Activated T-cell treated with anti-CD3 and anti-CD28 coated beads for 24 hours (primary cell): Measurements from ENCODE around the gene CYP2W1.

Experiments used
- DNase-seq: peaks from one replicate; pipeline ENCODE4 v3.0.0-alpha.2; 2020; ENCODE audit warnings: low read depth

The CYP2W1 gene

GRCh38 chr7:967361-968082 is 15.5 kb upstream of the CYP2W1 start:
- no peak for DNase-seq

GRCh38 chr7:968205-969105 is 14.5 kb upstream of the CYP2W1 start:
- DNase-seq: no peak

- no peak for DNase-seq
Measured at GRCh38 chr7:969403-969802, 13.6 kb upstream of the CYP2W1 start.

- DNase-seq: no peak
Measured at GRCh38 chr7:970744-971143, 12.2 kb upstream of the CYP2W1 start.

GRCh38 chr7:972110-972509 is 10.9 kb upstream of the CYP2W1 start:
- no peak for DNase-seq

- DNase-seq: no peak
Measured at GRCh38 chr7:972676-973309, 10.2 kb upstream of the CYP2W1 start.

GRCh38 chr7:973312-973711 is 9.7 kb upstream of the CYP2W1 start:
- DNase-seq: no peak

- DNase-seq: no peak
Measured at GRCh38 chr7:974172-974571, 8.8 kb upstream of the CYP2W1 start.

- DNase-seq: peak; percentile 86
Measured at GRCh38 chr7:974820-975681, 7.9 kb upstream of the CYP2W1 start, which contains the start of gene COX19. TSS of gene COX19 (minus strand) at chr7:975549. CDS start at chr7:975509, 40 bp downstream.

GRCh38 chr7:975702-976473 is 7.1 kb upstream of the CYP2W1 start:
- DNase-seq: no peak

- no peak for DNase-seq
Measured at GRCh38 chr7:976901-977325, 6.1 kb upstream of the CYP2W1 start.

GRCh38 chr7:977326-978048 is 5.5 kb upstream of the CYP2W1 start:
- no peak for DNase-seq

GRCh38 chr7:978049-978346 is 5.0 kb upstream of the CYP2W1 start:
- no peak for DNase-seq

GRCh38 chr7:978416-979091 is 4.4 kb upstream of the CYP2W1 start:
- DNase-seq: no peak

- no peak for DNase-seq
Measured at GRCh38 chr7:979151-979550, 3.8 kb upstream of the CYP2W1 start.

GRCh38 chr7:979886-980571 is 3.0 kb upstream of the CYP2W1 start:
- DNase-seq: no peak

GRCh38 chr7:981793-982510 is 1.0 kb upstream of the CYP2W1 start:
- no peak for DNase-seq

GRCh38 chr7:982511-983003 is 424 bp upstream of the CYP2W1 start:
- DNase-seq: no peak
